GOT3 (cell line): ENCODE data around the gene SLC7A8.
A peak's percentile ranks its signal among the peaks of the same experiment; 100 is the strongest.

Source experiments
- DNase-seq: peaks from one replicate; lab custom pipeline; 2025; ENCODE audit warnings: mixed read lengths; lab: John Stamatoyannopoulos, UW

SLC7A8 gene

DNA sequence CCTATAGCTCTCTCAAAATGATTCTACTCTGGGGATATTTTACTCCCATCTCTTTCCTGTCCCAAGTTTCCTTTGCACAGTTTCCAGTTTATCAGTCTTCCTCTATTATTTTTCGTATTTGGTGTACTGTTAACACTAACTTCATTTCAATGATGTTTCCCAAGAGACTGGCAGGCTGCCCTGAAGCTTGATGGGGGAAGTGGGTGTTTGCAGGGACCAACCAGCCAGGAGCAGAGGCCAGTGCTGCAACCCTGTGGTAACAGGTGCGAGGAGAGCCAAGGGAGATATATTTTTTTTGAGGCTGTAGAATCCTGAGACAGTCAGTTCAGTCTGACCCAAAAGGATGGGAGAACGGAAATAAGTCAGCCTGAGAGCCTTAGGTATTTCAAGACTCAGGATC lies 52.6 kb downstream of the SLC7A8 start:
- no peak for DNase-seq

DNA sequence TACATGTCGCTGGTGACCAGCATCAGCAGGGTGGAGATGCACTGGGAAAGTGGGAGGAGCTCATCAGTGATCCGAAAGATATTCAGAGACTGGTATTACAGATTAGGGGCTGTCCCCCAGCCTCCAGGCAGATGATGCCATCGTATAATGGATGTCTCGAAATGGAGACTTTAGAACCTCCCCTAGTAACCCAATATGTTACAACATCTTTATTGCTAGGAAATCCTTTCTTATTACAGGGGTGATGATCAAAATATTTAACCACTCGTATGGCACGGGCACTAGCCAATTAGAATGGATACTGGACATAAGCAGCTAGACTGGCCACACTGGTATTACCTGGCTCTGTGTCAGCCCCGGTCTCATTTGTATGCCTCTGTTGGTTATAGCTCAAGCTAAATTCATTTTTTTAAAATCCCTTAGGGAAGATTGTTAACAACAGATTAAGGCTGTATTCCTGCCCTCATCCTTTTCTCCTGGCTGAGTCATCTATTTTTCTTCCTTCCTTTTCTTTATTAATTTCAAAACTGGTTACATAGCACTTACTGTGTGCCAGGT lies 53.6 kb downstream of the SLC7A8 start:
- no peak for DNase-seq

DNA sequence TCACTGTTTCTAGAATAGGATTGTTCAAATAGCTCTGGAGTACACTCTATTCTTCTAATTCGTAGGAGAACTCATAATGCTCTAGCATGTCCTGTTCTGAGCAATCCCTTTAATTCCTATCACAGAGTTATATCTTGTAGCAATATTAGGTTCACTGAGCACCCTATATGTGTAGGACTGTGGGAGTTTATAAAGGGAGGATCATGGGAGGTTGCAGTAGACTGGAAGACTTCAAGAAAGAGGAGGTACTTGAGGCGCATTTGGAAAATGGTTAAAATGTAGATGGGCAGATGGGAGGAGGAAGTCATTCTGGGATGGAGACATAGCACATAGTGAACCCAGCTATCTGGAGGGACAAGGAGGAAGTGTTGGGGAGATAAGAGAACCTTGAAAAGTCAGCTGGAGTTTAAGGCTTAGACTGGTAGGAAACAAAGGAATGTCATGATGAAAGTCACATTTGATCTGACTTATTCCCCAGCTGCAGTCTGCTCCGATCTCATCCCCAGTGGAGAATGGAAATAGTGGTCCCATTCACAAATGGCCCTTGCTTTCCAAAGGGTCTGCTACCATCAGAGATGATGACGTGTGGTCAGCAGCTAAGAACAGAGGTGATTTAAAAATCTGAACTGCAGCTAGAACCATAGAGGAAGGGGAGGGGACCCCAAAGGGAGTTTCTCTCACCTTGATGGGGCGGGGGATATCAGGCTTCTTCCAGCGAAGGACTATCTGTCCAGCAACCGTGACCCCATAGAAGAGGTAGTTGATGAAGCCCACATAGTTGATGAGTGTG lies 54.3 kb downstream of the SLC7A8 start:
- no peak for DNase-seq

DNA sequence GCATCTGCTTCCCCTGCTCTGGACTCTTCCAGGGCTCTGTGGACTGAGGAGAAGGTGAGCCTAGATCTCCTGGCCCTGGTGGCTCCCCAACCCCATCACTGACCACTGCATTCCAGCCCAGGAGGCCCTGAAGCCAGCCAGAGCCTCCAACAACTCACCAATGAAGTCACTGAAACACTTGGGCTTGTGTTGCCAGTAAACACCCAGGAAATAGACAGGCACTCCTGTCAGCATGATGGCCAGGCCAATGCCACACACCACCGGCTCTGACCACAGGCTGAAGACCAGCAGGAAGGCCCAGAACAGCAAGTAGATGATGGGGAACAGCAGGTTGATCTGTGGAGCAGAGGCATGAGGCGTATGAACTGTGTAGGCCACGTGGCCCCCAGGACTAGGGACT lies 55.6 kb downstream of the SLC7A8 start:
- no peak for DNase-seq

DNA sequence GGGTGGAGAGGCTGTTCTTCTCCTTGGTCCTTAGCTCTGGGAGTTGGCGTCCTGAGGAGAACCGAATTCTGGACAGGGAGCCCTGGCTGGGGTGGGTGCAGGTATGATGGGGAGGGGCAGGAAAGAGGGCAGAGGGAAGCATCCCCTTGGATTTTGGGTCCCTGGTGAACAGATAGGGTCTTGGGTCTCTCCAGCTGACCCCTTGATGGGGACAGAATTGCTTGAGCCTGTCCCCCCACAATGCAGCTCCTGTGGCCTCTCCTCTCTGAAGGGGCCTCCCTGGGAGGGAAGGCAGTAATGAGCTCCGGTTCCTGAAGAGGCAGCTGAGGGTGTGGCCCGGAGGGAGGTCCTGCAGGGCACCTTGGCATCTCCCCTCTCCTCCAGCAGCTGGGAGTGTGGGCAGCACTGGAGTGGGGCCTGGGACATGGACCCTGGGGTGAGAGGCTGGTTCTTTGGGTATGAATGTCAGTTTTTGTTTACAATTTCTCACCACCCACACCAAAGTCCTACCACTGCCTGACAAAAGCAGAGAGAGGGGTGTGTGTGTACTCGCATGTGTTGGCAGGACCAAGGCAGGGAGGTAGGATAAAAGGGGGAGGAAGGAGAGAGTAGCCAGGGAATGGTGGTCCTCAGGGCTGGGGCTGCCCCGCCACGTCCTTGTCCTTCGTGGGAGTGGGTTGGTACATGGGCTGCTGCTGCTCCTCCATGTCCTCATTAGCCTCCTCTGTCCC lies 56.7 kb downstream of the SLC7A8 start:
- no peak for DNase-seq

DNA sequence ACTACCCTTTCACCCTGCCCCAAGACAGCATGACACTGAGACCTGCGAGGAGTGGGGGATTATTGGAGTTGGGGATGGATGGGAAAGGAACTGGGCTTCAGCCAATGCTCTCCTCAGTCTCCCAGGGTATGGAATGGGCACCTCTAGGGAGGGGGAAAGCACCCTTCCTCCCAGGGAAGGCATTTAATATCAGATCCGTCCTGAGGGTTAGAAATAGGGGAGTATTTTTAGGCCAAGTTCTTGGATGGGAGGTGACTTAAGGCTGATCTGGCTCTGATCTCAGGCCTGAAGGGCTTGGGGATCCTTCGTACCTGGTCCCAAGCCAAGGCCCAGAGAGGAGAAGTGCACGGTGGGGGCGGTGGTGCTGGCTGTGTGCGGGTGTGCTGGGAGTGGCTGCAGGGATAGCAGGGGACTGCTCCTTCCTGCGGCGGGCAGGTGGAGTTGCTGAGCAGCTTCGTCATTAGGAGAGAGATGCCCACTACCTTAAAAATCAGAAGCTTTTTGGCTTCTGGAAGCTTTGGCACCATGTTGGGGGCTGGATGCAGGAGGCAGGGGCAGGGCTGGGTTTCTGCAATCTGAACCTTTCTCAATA lies 57.4 kb downstream of the SLC7A8 start:
- DNase-seq: no peak

DNA sequence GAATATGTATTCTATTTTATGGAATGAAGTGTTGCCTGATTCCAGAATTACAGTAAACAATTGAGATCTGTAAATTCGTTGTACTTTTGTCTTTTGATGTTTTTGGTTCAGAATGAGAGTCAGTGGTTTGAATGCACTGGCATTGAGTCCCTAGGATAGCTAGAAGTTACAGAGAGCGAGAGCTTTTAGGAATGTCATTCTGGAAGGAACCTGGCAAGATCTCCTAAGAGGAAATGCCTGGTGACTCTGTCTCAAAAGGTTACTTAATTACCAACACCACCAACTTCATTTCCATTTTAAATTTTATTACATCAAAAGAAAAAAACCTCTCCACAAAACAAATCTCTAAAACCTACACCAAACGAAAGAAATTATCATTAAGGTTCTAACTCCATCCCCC lies 58.4 kb downstream of the SLC7A8 start:
- DNase-seq: no peak

DNA sequence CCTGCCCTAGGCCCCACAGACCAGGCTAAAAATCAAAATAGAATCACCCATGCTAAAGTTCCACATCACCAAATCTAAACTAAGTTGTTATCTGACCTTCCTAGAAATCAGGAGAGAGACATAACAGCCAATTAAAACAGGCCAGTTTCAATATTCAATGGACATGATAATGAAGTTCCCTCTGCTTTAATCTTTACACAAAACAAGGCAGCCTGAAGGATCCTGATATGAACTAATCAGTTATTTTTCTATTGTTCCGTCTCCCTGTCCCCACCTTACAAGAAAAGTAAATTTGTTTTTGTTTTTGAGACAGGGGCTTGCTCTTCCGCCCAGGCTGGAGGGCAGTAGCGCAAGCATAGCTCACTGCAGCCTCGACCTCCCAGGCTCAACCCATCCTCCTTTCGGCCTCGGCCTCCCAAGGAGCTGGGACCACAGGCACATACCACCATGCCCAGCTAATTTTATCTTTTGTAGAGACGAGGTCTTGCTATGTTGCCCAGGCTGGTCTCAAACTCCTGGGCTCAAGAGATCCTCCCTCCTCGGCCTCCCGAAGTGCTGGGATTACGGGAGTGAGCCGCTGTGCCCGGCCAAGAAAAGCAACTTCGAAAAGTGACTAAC lies 59.0 kb downstream of the SLC7A8 start:
- DNase-seq: no peak

DNA sequence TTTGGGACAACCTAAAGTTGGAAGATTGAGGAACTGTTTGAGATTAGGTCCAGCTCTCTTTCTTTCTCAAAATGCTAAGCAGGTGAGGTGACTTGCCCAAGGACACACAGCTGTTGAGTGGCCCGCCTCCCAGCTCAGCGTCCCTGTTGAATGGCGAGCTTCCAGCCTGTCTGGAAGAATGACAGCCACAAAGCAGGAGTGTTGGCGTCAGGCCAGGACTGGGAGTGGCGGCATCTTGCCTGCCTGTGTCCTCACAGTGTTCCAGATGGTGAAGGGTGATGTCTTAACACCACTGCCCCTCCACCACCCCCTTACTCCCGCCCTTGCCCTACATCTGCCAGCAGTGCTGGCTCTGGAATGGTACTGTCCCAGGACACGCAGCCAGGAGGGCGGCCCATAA lies 60.0 kb downstream of the SLC7A8 start:
- no peak for DNase-seq

DNA sequence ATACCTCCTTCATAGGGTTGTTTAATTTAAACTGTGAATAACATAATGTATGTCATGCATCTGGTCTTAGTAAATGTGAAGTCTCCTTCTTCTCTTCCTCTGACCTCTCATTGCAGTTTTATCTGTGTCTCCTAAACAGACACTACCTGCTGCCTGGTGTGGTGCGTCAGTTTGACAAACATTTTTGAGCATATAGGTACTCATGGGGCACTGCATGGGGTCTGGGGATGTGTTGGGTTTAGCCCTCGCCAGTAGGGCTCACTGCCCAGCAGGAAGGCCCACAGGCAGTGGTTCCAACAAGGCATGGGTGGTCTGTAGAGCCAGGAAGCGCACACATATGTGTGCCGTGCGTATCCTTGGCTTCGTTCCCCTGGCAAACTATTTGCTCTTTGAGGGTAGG lies 61.4 kb downstream of the SLC7A8 start:
- no peak for DNase-seq

DNA sequence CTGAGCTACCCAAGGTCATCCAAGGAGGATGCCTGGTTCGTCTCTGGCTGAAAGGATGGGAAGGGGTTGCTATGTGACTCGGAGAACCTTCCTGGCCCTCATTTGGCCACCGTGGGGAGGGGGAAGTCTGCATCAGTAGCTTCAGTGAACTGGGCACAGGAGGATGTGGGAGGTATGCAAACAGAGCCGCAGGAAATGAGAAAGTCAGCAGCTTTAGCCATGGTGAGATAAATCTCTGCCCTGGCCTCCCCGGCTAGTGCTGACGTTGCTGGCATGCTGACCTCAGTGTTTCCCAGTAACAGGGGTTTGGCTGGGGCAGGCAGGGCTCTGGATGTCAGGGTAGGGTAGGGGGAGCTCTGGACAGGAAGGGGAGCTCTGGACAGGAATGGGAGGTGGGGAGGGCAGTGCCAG lies 62.1 kb downstream of the SLC7A8 start:
- no peak for DNase-seq

DNA sequence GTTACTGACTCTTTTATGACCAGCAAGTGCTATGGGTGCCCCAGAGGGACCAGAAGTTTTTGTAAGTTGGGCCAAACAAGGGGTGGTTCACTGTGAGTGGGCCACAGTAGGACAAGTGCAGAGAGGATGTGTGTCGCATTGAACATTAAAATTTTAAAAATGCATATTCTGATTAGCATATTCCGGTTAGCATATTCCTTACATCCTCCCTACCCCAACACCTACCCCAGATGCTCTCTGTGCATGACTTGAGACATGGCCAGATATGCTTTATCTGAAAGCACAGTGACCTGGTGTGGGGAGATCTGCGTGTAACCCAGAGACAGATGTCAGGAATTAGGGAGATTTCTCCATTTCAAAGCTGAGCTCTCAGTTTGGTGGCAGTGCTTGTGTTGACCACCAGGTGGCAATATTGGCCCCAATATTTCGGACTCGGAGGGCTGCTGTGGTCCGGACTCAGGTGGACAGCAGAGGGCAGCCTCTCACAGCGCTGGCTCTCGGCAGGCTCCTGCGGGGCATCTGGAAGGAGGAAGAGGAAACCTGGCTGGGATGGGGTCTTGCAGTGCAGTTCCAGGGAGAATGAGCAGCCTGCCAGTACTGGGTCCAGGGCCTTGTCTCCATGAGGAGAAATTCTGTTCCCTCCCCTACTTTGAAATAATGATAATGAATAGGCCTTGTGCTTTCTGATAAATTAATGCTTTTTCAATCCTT lies 62.8 kb downstream of the SLC7A8 start:
- DNase-seq: peak; percentile 4

DNA sequence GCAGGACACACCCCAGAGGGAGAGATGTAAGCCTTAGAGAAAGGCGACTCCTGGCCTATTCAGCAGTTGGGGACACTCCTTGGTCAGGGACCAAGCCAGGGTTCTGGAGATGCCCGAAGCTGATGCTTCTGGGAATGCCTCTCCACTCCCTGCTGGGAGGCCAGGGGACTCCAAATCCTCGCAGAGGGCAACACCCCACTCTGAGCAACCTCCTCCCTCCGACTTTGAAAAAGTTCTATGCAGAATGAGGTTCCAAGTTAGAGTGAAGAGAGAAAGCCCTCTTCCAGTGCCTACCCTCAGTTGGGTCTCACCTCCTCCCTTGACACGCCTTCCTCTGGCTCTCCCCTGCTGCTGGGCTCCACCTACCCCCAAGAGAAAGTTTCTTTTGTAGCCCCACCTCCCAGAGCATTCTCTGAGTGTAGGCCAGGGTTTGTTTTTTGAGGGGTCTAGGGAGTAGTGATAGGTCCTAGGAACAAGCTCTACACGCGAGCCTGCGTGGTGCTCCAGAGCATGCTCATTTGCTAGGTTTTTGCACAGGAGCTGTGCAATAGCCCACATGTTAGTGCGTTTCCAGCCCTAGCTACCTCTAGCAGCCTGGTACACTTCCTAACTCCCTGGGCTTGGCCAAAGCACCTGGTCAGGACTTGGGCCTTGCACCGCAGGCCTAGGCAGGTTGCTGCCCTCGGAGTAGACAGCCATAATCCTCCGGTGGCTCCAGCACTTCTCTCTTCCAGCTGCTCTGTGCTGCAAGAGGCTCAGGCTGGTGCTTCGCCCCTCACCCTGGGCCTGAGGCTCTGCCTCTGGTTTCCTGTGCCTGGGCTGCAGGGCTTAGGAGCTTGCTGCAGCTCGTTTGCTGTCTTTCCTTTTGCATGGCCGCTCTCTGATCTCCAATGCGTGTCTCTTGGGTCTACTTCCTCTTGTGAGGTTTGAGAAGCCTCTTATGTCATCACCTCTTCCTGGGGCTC lies 63.8 kb downstream of the SLC7A8 start:
- DNase-seq: no peak

DNA sequence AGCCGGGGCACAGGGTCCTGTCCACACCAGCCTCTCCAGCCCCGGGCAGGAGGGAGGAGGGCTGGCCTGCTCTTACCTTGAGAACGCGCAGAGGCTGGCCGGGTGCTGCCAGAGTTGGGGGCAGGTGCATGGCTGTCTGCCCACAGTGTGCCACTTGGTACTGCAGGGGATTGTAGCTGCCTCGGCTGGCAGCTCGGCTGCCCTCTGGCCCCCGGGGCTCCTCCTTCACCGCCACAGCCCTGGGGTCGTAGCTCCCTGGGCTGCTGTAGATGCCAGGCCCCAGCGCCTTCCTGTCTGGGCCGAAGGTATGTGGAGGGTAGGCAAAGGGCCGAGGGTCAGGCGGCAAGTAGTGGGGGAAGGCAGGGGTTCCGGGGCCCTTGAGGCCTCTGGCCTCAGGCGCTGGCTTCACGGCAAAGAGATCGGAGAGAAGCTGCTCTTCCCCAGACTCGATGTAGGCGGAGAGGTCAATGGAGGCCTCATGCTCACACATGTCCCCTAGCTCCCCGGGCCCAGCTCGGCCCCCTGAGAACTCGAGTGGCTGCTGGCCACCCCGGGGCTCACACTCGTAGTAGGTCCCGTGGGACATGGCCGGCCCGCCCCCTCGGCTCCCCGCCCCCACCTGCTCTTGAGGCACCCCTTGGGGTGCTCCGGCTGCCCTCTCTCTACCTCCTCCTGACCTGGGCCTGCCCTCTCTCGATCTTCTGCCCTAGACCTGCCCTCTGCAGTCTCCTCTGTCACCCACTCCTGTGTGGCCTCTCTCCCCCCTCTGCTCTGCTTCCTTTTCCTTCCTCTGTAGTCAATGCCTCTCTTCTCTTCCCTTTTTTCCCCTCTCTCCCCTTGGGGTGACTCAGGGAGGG lies 64.7 kb downstream of the SLC7A8 start, which contains the start of gene CEBPE:
Gene CEBPE, minus strand, starts transcription at position 750 of the 857 bp plus-strand sequence. Its CDS starts 164 bp downstream, at position 586.
- no peak for DNase-seq

DNA sequence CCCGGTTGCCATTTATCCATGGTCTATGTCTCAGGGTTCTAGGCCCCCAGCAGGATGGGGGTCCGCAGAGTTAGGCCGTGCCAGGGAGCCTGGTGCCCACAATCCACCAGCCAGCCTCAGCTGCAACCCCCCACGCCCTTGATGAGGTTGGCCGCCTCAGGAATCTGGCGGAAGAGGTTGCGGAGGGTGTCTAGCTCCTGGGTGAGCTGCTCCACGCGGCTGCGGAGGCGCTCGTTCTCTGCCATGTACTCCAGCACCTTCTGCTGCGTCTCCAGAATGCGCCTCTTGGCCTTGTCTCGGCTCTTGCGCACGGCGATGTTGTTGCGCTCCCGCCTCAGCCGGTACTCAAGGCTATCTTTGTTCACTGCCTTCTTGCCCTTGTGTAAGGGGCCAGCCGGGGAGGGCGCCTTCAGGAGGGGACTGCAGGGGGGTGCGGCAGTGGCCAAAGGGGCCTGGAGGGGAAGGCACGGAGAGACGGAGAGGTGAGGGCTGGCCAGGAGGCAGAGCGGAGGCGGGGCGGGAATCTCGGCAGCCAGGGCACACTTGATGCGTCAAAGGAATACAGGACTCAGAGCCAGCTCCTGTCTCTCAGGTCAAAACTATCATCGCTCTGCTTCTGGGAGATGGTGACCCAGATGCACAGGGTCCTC lies 66.0 kb downstream of the SLC7A8 start:
- DNase-seq: no peak

DNA sequence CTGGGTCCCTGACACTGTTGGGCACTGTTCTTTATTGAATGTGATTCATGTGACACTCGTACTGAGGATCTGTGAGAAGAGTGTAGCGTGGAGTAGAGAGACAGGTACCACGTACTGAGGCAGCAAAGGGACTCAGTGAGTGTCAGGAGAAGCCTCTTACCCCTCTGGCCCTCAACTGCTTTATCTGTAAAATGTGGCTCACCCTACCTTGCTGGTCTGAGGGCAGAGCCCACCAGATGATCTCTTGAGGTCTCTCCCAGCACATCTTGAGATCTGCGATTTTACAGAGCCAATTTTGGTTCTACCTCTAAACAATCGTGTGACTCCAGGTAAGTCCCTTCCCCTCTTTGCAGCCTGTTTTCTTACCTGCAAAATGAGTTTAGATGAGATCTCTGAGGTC lies 67.5 kb downstream of the SLC7A8 start:
- DNase-seq: no peak

DNA sequence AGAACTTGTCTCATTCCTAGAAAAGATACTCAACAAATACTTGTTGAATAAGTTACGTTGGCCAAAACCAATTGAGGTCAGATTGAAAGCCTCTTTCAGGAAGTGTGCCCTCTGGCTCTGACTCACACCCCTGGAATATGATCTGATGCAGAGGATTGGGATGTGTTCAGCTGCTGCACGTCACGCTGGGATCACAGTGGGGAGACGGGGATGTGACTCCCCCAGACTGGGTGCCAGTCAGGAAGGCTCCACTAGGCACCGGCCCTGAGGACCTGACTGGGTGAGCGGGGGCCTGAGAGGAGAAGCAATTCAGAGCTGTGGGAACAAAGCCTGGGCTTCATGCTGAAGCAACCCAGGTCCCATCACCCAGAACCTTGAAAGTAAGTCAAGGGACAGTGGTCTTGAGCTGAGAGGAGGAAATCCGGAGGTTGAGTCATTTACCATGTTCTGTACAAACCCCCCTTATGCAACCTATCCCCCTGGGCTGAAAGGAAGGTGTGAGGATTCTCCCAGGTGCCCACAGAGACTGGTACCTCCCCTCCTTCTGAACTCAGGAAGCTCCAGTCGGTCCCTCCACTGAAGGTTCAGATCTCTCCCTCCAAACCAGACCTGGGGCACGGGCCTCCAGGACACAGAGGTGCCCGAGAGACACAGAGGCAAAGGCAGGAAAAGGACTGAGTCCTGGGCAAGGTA lies 68.3 kb downstream of the SLC7A8 start:
- DNase-seq: peak; percentile 5

DNA sequence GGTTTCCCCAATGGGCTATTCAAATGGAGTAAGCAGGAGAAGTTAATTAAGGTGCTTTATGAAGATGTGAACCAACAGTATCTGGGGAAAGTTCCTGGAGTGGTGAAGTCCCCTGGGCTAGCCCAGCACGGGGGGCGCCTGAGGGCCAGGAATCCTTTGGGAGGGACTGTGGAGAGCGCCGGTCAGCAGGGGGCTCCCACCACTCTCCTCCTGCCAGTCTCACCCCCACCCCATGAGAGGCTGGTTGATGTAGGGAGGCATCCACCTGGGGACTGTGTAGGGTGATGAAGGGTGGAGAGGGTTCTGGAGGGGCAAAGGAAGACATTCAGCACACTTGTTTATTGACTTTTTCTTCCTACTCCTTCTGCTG lies 68.8 kb downstream of the SLC7A8 start:
- no peak for DNase-seq

DNA sequence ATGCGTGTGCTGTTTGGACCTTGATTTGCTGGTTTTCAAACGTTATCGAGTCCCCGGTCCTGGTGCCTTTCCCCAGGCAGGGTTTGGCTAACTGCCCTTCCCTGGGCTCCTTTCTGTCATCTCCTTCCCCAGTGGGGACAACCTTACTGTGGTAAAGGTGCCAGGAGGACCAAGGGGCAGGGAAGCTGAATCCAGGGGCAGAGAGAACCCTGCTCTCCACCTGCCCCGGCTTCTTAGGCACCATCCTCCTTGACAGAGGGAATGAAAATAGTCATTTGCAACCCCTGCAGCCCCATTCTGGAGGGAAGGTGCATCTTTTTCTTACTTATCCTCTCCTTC lies 69.4 kb downstream of the SLC7A8 start:
- DNase-seq: no peak
